GM12878 (cell line): ENCODE results near the gene MFGE8. TPM values are rescaled to one million over a fixed set of nuclear protein-coding genes. Genes with fewer than 3 reads are reported as not detected.

ENCODE experiments used
- ATAC-seq: fragments of 200-7000 bp; cut with Tn5 transposase; 3 replicates; pipeline ENCODE4 v1.9.1; 2020; ENCODE audit warnings: mild to moderate bottlenecking, moderate library complexity
- BruUV-seq: library from RNA; stranded (reverse); fragments of 400-500 nt; replicated peaks from 2 replicates; lab custom pipeline; 2021; lab: Mats Ljungman, UMichigan
- CTCF ChIA-PET: fragments of 300-600 bp; sonication (Branson Sonifier 250); formaldehyde crosslinking; extraction: SDS; loops from one replicate; lab custom pipeline; 2021; ENCODE audit warnings: inconsistent platforms; lab: Yijun Ruan, JAX
- POLR2A ChIA-PET: fragments of 350-600 bp; formaldehyde crosslinking; extraction: SDS; loops from one replicate; lab custom pipeline; 2021; ENCODE audit warnings: inconsistent platforms; lab: Charles Lee
- RAD21 ChIA-PET: fragments of 300-600 bp; sonication (Branson Sonifier 250); formaldehyde crosslinking; loops from one replicate; lab custom pipeline; 2023; ENCODE audit warnings: antibody characterized with exemption; ENCODE audit not compliant: unreplicated experiment; lab: Charles Lee
- SMC1A ChIA-PET: fragments of 300-600 bp; sonication (Branson Sonifier 250); formaldehyde crosslinking; loops from one replicate; lab custom pipeline; 2023; ENCODE audit not compliant: unreplicated experiment, uncharacterized antibody; lab: Charles Lee
- DNase-seq: peaks from one replicate; pipeline ENCODE4 v3.0.0-alpha.2; 2011; ENCODE audit warnings: low read depth, low spot score
- FAIRE-seq: peaks from 3 replicates; lab custom pipeline; 2011; peaks lifted over from hg19 to GRCh38; lab: Jason Lieb, UNC
- H2AFZ ChIP-seq: 2 replicates; pipeline ENCODE4 v1.6.0; 2011; ENCODE audit warnings: low read depth, low read length, control low read depth; ENCODE audit not compliant: control insufficient read depth
- H3K27ac ChIP-seq: 2 replicates; pipeline ENCODE4 v1.5.1; 2011; ENCODE audit warnings: control low read depth; ENCODE audit not compliant: control insufficient read depth, insufficient read depth
- H3K27me3 ChIP-seq, 2 experiments: replicated peaks in 1 of 2; 2 replicates each; pipeline versions ENCODE4 v1.6.0 to v1.6.1; 2011; ENCODE audit warnings: low read length in 1 of 2; ENCODE audit not compliant: control insufficient read depth in 2 of 2, insufficient read depth in 2 of 2
- H3K36me3 ChIP-seq, 2 experiments: 2 replicates each; pipeline ENCODE4 v1.5.1; 2011; ENCODE audit warnings: low read length in 1 of 2; ENCODE audit not compliant: control insufficient read depth in 2 of 2, insufficient read depth in 2 of 2
- H3K4me1 ChIP-seq: 2 replicates; pipeline ENCODE4 v1.6.1; 2011; ENCODE audit warnings: mild to moderate bottlenecking, low read length, moderate library complexity, mixed read lengths; ENCODE audit not compliant: control insufficient read depth, insufficient read depth
- H3K4me2 ChIP-seq: 2 replicates; pipeline ENCODE4 v1.6.0; 2011; ENCODE audit warnings: control low read depth; ENCODE audit not compliant: control insufficient read depth, insufficient read depth
- H3K4me3 ChIP-seq: fragments of 200-600 bp; sonication (generic); 2 replicates; pipeline ENCODE4 v1.5.1; 2016
- H3K79me2 ChIP-seq: 2 replicates; pipeline ENCODE4 v1.6.0; 2011; ENCODE audit warnings: low read length; ENCODE audit not compliant: control insufficient read depth, insufficient read depth
- H3K9ac ChIP-seq: 2 replicates; pipeline ENCODE4 v1.8.0; 2011; ENCODE audit warnings: low read length, control low read depth, mixed read lengths; ENCODE audit not compliant: control insufficient read depth, insufficient read depth
- H3K9me3 ChIP-seq: replicated peaks from 3 replicates; pipeline ENCODE4 v1.5.1; 2011; ENCODE audit warnings: mild to moderate bottlenecking, low read length; ENCODE audit not compliant: control insufficient read depth, insufficient read depth
- H4K20me1 ChIP-seq: 2 replicates; pipeline ENCODE4 v1.6.0; 2011; ENCODE audit not compliant: control insufficient read depth, insufficient read depth
- BCL11A ChIP-seq: IDR thresholded peaks from 2 replicates; pipeline ENCODE4 v1.6.1; 2011; ENCODE audit warnings: low read depth, low read length
- CREM ChIP-seq: IDR thresholded peaks from 2 replicates; pipeline ENCODE4 v1.6.1; 2014; ENCODE audit warnings: antibody characterized with exemption, low read depth
- FOXK2 ChIP-seq: fragments of 450-650 bp; IDR thresholded peaks from 2 replicates; pipeline ENCODE4 v1.6.1; 2017; ENCODE audit warnings: mild to moderate bottlenecking, moderate library complexity
- HDAC2 ChIP-seq: fragments of 200-600 bp; sonication (generic); IDR thresholded peaks from 2 replicates; pipeline ENCODE4 v1.6.1; 2017
- HDAC6 ChIP-seq: fragments of 200-600 bp; sonication (generic); IDR thresholded peaks from one replicate; pipeline ENCODE4 v1.8.0; 2017; ENCODE audit warnings: antibody characterized with exemption; ENCODE audit not compliant: unreplicated experiment
- MEF2B ChIP-seq: fragments of 450-650 bp; IDR thresholded peaks from 2 replicates; pipeline ENCODE4 v1.6.1; 2018; ENCODE audit warnings: mild to moderate bottlenecking, moderate library complexity; ENCODE audit not compliant: partially characterized antibody, poor library complexity, severe bottlenecking
- SP1 ChIP-seq: IDR thresholded peaks from one replicate; pipeline ENCODE4 v1.6.1; 2011; ENCODE audit warnings: low read depth, low read length
- TCF3 ChIP-seq: IDR thresholded peaks from 2 replicates; pipeline ENCODE4 v1.6.1; 2012; ENCODE audit warnings: low read depth, mild to moderate bottlenecking, low read length, borderline replicate concordance; ENCODE audit not compliant: insufficient read depth
- WRNIP1 ChIP-seq: IDR thresholded peaks from 2 replicates; pipeline ENCODE4 v1.6.1; 2011; ENCODE audit warnings: low read depth, low read length, improper control_type of control experiment, borderline replicate concordance
- ZBED1 ChIP-seq: IDR thresholded peaks from 2 replicates; pipeline ENCODE4 v1.6.1; 2016; ENCODE audit warnings: borderline replicate concordance
- ZNF384 ChIP-seq: IDR thresholded peaks from 2 replicates; pipeline ENCODE4 v1.6.1; 2012; ENCODE audit warnings: low read depth, mild to moderate bottlenecking, low read length, improper control_type of control experiment, borderline replicate concordance
- WGBS: methylation state at CpG from one replicate; pipeline ENCODE4 v1.1.6; 2016; ENCODE audit warnings: low lambda C conversion rate; ENCODE audit not compliant: insufficient replicate concordance, insufficient coverage; ENCODE audit errors: missing lambda C conversion rate; 5-methylcytosine and 5-hydroxymethylcytosine counted together
- in situ Hi-C: fragments of 300-500 bp; cut with MboI; formaldehyde crosslinking; loops from 9 replicates; pipeline ENCODE4 v1.14.3; 2018; ENCODE audit warnings: mixed read lengths
- intact Hi-C: fragments of 100-400 bp; cut with micrococcal nuclease; formaldehyde crosslinking; loops from one replicate; pipeline ENCODE4 v1.14.2; 2022; ENCODE audit not compliant: unreplicated experiment
- polyA plus RNA-seq, 11 experiments: library from polyadenylated mRNA; depleted of rRNA in 4 of 11; unstranded in 6 of 11; stranded (reverse) in 5 of 11; fragments of >200 nt; fragmentation: Nextera tagmentation in 4 of 11; fragmentation: Illumina TruSeq in 1 of 11; extraction: Ambion mirVana in 4 of 11; extraction: Trizol in 1 of 11; gene quantifications; 1 replicate in 1 of 11; 2 replicates in 10 of 11; pipeline versions ENCODE4 v1.2.1 to v1.2.3, GENCODE V29; 2011 to 2016; ENCODE audit warnings: inconsistent platforms in 2 of 11, missing spikeins in 2 of 11, low read depth in 1 of 11
- total RNA-seq, 4 experiments: library from RNA; depleted of rRNA in 3 of 4; stranded (reverse); fragments of >200 nt in 3 of 4; fragmentation: Illumina TruSeq in 1 of 4; extraction: Trizol in 1 of 4; gene quantifications; 2 replicates each; pipeline versions ENCODE4 v1.2.1 to v1.2.3, GENCODE V29; 2013 to 2021

The MFGE8 gene
- total and polyA plus RNA-seq, 10 of the 15 experiments (the other 5 are each of a cell fraction or from before 2014, with no cell fraction given) = 0.81 to 5.9 (median 1.0) TPM; not detected in 2

- Histone ChIP-seq H3K27me3 (no peaks in the 10 kb centered on the region), H3K79me2 (no peaks in the 10 kb centered on the region), H3K4me1 (peaks cover 12% of the 10 kb centered on the region), H3K4me3 (no peak overlapping the region)
- SMC1A ChIA-PET = interaction anchor here (0.6 kb wide), 1 partner anchor 24 kb away, joined by 3 read pairs; no protein-coding TSS in a partner anchor
- TF ChIP-seq TCF3 = 0 out of 2 replicates have a peak, but pooled peaks have one; percentile 37
- TF ChIP-seq ZNF384 = no peak
- TF ChIP-seq, all 136 proteins: peak for 1
- no peaks in the 10 kb centered on the region; the same call in 2 of the 3 replicates for H3K9me3 ChIP-seq
- no peak overlapping the region for H3K9ac ChIP-seq
- no TSS peak for BruUV-seq
- WGBS = 25% methylated on average over 5 of the region's 5 CpGs
- intact Hi-C loops = loop anchor here (1.0 to 5.0 kb wide), 2 partner anchors 32 to 33 kb away; no protein-coding TSS in a partner anchor
- no peaks in the 10 kb centered on the region for H4K20me1 ChIP-seq
- no peak overlapping the region for H3K27ac ChIP-seq
- ATAC-seq (peak; percentile 77), DNase-seq (peak; percentile 25), FAIRE-seq (peak; percentile 78)
- H3K36me3 ChIP-seq = no peaks in the 10 kb centered on the region
- in situ Hi-C loops = no loop called here
- ChIA-PET POLR2A (no interaction called here), CTCF (no interaction called here), RAD21 (interaction anchor here (1.9 kb wide), 1 partner anchor 45 kb away, joined by 4 read pairs; no protein-coding TSS in a partner anchor)
- H2AFZ ChIP-seq = no peak overlapping the region
- peak overlapping the region; percentile 22 for H3K4me2 ChIP-seq
These were observed 36.7 kb upstream of the MFGE8 start for GRCh38 chr15:88949734-88950400.

- H3K4me2 ChIP-seq = no peak overlapping the region
- H4K20me1 ChIP-seq = no peaks in the 10 kb centered on the region
- FAIRE-seq = no peak
- DNase-seq = no peak
- no TSS peak for BruUV-seq
- no peaks in the 10 kb centered on the region; a peak in 1 of 4 replicates for H3K27me3 ChIP-seq
- WGBS = 48% methylated on average over 4 of the region's 4 CpGs
- in situ Hi-C loops (no loop called here), intact Hi-C loops (no loop called here)
- ChIA-PET RAD21 (no interaction called here), SMC1A (interaction anchor here (1.6 kb wide), 1 partner anchor 42 kb away, joined by 3 read pairs; no protein-coding TSS in a partner anchor), CTCF (interaction anchor here (0.6 to 1.0 kb wide), 2 partner anchors 35 to 117 kb away, joined by 3 to 4 read pairs; no protein-coding TSS in a partner anchor), POLR2A (no interaction called here)
- no peak for ATAC-seq
- no peak overlapping the region for H3K9ac ChIP-seq
- no peak overlapping the region for H3K4me3 ChIP-seq
- H2AFZ ChIP-seq = no peak overlapping the region
- no peak overlapping the region for H3K27ac ChIP-seq
- no peaks in the 10 kb centered on the region for H3K36me3 ChIP-seq
- H3K9me3 ChIP-seq = no peaks in the 10 kb centered on the region; the same call in 2 of the 3 replicates
- no peaks in the 10 kb centered on the region for H3K4me1 ChIP-seq
- no peaks in the 10 kb centered on the region for H3K79me2 ChIP-seq
- no peak for TF ChIP-seq CREM
- TF ChIP-seq SP1 = no peak
- no peak for TF ChIP-seq WRNIP1
- no peak for TF ChIP-seq HDAC2
- no peak for TF ChIP-seq FOXK2
- no peak for TF ChIP-seq HDAC6
- TF ChIP-seq ZBED1 = no peak
- no peak for TF ChIP-seq MEF2B
- TF ChIP-seq BCL11A = no peak
These were observed 27.0 kb upstream of the MFGE8 start for GRCh38 chr15:88940110-88940675.
